ENCODE results near the gene GPRC5B. TPM values are rescaled to one million over a fixed set of nuclear protein-coding genes. Genes with fewer than 3 reads are reported as not detected.

Gene GPRC5B
- total RNA-seq, 1 experiment from 2014 or later: 7.6 TPM

DNA sequence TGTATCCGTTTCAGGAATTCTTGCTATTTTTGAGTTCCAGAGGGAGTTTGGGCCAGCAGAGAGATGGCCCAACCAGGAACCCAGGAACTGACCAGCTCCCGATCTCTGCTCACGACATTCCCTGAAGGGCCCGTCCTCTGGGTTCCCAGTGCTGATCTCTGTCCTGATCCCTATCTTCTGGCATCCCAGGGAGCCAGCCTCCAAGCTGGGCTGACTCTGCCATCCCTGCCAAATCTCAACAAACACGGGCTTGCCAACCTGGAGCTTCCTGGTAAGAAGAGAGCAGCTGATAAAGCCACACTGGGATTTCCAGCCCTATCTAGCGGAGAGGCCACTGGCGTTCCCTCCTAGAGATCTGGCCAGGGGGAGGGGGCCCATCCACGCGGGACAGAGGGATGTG lies 16.2 kb downstream of the GPRC5B start:
- no peaks in the 10 kb centered on the region for H3K27me3 ChIP-seq (replicated peaks; ENCODE audit: control insufficient read depth, insufficient read depth, low read length)
- TF ChIP-seq, protein P1, sequence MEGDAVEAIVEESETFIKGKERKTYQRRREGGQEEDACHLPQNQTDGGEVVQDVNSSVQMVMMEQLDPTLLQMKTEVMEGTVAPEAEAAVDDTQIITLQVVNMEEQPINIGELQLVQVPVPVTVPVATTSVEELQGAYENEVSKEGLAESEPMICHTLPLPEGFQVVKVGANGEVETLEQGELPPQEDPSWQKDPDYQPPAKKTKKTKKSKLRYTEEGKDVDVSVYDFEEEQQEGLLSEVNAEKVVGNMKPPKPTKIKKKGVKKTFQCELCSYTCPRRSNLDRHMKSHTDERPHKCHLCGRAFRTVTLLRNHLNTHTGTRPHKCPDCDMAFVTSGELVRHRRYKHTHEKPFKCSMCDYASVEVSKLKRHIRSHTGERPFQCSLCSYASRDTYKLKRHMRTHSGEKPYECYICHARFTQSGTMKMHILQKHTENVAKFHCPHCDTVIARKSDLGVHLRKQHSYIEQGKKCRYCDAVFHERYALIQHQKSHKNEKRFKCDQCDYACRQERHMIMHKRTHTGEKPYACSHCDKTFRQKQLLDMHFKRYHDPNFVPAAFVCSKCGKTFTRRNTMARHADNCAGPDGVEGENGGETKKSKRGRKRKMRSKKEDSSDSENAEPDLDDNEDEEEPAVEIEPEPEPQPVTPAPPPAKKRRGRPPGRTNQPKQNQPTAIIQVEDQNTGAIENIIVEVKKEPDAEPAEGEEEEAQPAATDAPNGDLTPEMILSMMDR (IDR thresholded peaks at IDR 0.05; ENCODE audit: insufficient read depth in 1 of 2, low read depth in 1 of 2, low read length in 1 of 2, severe bottlenecking in 1 of 2, unreplicated experiment in 1 of 2): no peak
- Mint-ChIP-seq H3K4me1 (ENCODE audit: low read depth, unreplicated experiment) (no peaks in the 10 kb centered on the region), H3K9me3 (ENCODE audit: unreplicated experiment) (no peaks in the 10 kb centered on the region), H3K27ac (ENCODE audit: unreplicated experiment) (no peak overlapping the region), H3K27me3 (ENCODE audit: insufficient read depth, unreplicated experiment) (no peaks in the 10 kb centered on the region), H3K36me3 (ENCODE audit: insufficient read depth, unreplicated experiment) (peaks cover 24% of the 10 kb centered on the region), H3K4me3 (ENCODE audit: unreplicated experiment) (no peak overlapping the region)
- intact Hi-C loops (cut with micrococcal nuclease; ENCODE audit: unreplicated experiment): no loop called here
- H3K4me1 ChIP-seq: no peaks in the 10 kb centered on the region
- ChIA-PET POLR2A (no interaction called here), CTCF (no interaction called here)
- no peaks in the 10 kb centered on the region for H3K9me3 ChIP-seq
- no TSS peak for BruUV-seq (replicated peaks)
- H3K4me3 ChIP-seq (ENCODE audit: low read depth, low read length): no peak overlapping the region
- no peaks in the 10 kb centered on the region for H3K36me3 ChIP-seq (ENCODE audit: control insufficient read depth, insufficient read depth, low read length)
- DNase-seq: no peak

DNA sequence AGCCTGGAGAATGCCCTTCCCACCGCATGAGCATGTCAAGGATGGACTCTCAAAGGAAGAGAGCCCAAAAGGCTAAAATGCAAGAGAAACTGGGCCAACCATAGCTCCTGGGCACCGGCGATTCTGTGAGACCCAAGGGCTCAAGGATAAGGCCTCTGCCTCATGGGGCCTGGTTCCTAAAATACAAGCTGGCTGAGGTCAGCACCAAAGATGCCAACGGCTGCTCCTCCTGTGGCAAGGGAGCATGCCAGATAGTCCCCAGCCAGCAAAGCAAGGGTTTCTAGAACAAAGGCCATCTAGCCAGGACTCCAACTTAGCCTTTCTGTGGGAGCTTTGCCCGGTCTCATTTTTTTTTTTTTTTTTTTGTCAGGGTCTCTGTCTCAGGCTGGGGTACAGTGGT lies 20.1 kb downstream of the GPRC5B start:
- Histone ChIP-seq H3K36me3 (ENCODE audit: control insufficient read depth, insufficient read depth, low read length) (no peaks in the 10 kb centered on the region), H3K4me1 (no peaks in the 10 kb centered on the region), H3K27me3 (replicated peaks; ENCODE audit: control insufficient read depth, insufficient read depth, low read length) (no peaks in the 10 kb centered on the region), H3K9me3 (no peaks in the 10 kb centered on the region), H3K4me3 (ENCODE audit: low read depth, low read length) (no peak overlapping the region)
- ChIA-PET POLR2A (no interaction called here), CTCF (interaction anchor here (1.5 kb wide), 1 partner anchor 43 kb away, joined by 4 read pairs; no protein-coding TSS in a partner anchor)
- Mint-ChIP-seq H3K36me3 (ENCODE audit: insufficient read depth, unreplicated experiment) (no peaks in the 10 kb centered on the region), H3K4me3 (ENCODE audit: unreplicated experiment) (no peak overlapping the region), H3K27me3 (ENCODE audit: insufficient read depth, unreplicated experiment) (no peaks in the 10 kb centered on the region), H3K27ac (ENCODE audit: unreplicated experiment) (no peak overlapping the region), H3K9me3 (ENCODE audit: unreplicated experiment) (no peaks in the 10 kb centered on the region), H3K4me1 (ENCODE audit: low read depth, unreplicated experiment) (no peaks in the 10 kb centered on the region)
- TF ChIP-seq, protein P1 (IDR thresholded peaks at IDR 0.05; ENCODE audit: insufficient read depth in 1 of 2, low read depth in 1 of 2, low read length in 1 of 2, severe bottlenecking in 1 of 2, unreplicated experiment in 1 of 2): no peak
- intact Hi-C loops (cut with micrococcal nuclease; ENCODE audit: unreplicated experiment): no loop called here
- no TSS peak for BruUV-seq (replicated peaks)
- no peak for DNase-seq

DNA sequence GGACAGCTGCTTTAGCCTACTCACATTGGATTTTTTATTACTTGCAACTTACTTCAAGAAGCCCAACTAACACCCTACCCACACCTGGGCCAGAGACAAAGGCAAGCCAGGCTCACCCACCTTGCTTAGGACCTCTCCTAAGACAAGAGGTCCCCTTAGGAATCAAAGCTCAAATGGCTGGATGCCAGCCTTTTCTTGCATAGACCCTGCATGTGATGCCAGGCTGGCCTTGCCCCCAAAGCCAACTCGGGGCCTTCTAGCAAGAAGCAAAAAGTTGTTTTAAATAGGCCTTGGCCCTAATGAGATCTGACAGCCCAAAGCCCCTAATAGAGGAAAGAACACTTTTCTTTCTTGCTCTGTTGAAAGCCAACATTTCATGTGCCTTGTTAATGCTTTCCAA lies 20.7 kb downstream of the GPRC5B start:
- CTCF ChIA-PET: interaction anchor here (1.5 kb wide), 1 partner anchor 43 kb away, joined by 4 read pairs; no protein-coding TSS in a partner anchor
- Mint-ChIP-seq H3K4me1 (ENCODE audit: low read depth, unreplicated experiment) (no peaks in the 10 kb centered on the region), H3K27ac (ENCODE audit: unreplicated experiment) (no peak overlapping the region), H3K36me3 (ENCODE audit: insufficient read depth, unreplicated experiment) (no peaks in the 10 kb centered on the region), H3K4me3 (ENCODE audit: unreplicated experiment) (no peak overlapping the region), H3K9me3 (ENCODE audit: unreplicated experiment) (no peaks in the 10 kb centered on the region), H3K27me3 (ENCODE audit: insufficient read depth, unreplicated experiment) (no peaks in the 10 kb centered on the region)
- intact Hi-C loops (cut with micrococcal nuclease; ENCODE audit: unreplicated experiment): no loop called here
- Histone ChIP-seq H3K9me3 (no peaks in the 10 kb centered on the region), H3K27me3 (replicated peaks; ENCODE audit: control insufficient read depth, insufficient read depth, low read length) (no peaks in the 10 kb centered on the region), H3K4me3 (ENCODE audit: low read depth, low read length) (no peak overlapping the region), H3K36me3 (ENCODE audit: control insufficient read depth, insufficient read depth, low read length) (no peaks in the 10 kb centered on the region), H3K4me1 (no peaks in the 10 kb centered on the region)
- TF ChIP-seq, protein P1 (IDR thresholded peaks at IDR 0.05; ENCODE audit: insufficient read depth in 1 of 2, low read depth in 1 of 2, low read length in 1 of 2, severe bottlenecking in 1 of 2, unreplicated experiment in 1 of 2): no peak
- POLR2A ChIA-PET: no interaction called here
- BruUV-seq (replicated peaks): no TSS peak
- DNase-seq: no peak
